ENCODE measurements around the gene NUP37.

NUP37 gene

GRCh38 chr12:102024765-102025164 lies 95.1 kb downstream of the NUP37 start:
- DNase-seq = no peak

- no peak for DNase-seq
Measured at GRCh38 chr12:102023343-102023930, 96.5 kb downstream of the NUP37 start.
